ENCODE results near the gene MAGI1.
A peak's percentile ranks its signal among the peaks of the same experiment; 100 is the strongest.

Gene MAGI1

DNA sequence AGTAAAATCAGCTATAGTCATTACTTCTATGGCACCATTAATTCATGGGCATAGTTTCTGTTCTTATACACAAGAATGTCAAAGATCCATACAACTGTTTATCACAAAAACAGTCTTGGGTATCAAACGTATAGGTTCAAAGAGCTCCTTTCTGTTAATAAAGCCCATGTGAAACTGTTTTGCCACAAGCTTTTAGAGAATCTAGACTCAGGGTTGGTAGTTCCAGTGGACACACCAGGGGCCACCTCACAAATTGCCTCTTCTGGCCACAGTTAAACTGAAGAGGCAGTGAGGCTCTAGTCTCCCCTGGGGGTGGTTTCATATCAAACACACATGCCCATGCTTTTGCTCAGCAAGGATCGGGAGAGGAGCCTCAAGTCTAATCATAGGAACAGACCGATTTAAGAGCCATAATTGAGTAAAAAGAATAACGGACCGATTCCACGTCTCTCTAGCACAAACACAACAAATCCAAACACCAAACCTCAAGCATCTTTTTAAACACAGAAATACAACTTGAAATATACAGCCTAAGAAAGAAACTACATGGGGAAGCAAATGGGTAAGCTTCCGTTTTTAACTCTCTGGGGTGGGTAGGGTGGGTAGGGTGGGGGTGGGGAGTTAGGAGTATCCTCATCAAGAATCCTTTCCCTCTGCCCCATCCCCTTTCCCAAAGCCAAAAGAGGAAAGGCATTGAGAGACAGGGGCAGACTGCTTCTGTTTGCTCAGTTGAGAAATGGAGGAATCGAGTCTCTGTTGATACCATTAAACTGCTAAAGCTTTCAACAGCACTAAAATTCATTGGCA is 443.3 kb downstream of the MAGI1 start:
- DNase-seq (ENCODE audit: low read depth), result no peak

DNA sequence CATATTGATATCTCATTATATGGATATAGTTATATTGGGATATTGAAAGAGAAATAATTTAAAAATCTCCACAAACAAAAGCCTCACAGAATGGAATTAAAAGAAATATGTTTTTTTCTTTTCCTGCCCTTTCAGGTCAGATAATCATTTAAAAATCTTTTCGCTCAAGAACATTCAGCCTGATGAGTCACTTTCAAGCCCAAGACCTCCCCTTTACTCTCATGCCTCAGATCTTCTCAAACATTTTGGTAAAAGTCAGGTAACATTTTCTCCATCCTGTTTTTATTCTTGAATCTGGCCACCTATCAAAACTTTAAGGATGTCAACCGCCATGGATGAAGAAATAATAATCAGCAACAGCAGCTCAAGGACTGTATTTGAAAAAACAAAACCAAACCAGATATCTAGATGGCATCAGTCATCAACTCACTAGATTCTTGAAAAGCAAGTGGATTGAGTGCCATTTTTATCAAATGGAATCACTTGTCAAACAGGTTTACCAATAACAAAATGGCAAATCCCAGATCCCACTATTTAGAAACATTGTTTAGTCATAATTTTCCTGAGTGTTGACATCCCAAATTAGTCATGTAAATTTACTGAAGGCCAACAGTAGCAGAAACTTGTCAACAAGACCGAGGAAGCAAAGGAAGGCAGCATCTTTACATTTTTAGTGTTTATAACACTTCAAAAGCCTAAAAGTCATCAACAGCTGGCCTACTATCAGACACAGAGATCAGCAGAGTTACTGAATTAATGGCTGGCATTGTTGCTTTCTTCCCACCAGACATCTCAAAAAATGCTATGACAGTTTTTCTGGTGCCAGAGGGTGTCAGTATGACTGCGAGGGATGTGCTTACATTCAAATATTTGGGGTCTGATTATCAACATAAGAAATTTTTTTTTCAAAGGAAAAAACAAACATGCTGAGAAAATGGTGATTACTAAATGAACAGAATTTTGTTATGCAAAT is 444.7 kb downstream of the MAGI1 start:
- no peak for DNase-seq (ENCODE audit: low read depth)

DNA sequence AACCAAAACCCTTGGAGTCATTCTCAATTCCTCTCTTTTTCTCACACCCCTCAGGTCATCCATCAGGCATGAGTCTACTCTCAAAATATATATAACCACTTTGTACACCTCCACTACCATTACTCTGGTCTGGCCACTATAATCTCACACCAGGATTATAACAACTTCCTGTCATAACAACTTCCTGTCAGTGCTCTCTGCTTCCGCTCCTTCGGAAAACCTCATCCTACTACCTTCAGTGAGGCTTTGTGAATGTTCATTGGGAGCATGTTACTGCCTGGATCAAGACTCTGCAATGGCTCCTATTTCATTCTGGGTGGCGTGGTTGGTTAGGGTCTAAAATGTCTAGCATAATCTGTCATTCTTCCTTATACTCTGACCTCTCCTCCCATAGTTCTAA is 447.4 kb downstream of the MAGI1 start:
- no peak for DNase-seq (ENCODE audit: low read depth)

DNA sequence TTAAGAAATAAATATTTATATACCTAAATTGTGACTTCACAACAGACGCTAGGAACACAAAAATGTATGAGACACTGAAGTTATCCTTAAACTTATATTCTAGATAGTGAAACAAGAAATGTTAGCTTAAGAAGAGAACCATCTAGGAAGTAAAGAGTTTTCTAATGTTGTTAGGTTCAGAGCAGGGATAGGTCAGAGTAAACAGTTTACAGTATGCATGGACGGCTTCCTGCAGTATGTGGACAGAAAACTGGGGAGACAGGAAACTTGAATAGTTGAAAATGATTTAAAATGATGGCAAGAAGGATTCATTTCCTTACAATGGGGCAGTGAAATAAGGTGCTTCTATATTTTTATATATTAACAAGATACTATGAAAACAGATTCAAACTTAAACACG is 449.8 kb downstream of the MAGI1 start:
- DNase-seq (ENCODE audit: low read depth), result no peak

DNA sequence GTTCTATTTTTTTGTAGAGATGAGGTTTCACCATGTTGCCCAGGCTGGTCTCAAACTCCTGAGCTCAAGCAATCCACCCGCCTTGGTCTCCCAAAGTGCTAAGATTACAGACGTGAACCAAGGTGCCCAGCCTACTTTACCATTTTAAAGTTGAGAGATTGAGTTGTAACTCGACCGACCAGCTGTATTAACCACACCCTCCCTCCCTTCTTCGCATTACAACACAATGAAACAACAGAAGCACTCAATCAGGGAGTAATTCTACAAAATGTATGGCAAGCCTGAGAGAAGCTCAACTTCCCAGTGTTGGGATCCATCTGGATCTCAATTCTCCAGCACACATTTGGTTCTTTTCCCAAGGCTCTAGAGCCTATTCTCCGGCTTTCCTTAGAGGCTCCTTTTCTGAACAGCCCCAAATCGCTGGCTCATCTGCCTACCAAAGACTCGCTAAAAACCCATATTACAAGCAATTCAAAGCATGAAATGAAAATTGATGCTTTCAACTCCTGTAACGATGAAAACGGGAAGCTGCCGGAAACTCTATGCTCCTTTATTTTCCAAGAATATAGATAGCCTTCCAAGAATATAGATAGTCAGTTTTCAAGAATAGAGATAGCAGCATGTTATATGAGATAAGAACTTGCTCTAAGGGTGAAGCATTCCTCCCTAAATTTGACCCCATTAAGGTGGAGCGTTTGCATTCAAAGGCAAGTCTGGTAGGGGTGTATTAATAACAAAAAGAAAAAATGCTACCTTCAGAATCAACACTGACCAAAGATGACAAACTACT is 450.9 kb downstream of the MAGI1 start:
- no peak for DNase-seq (ENCODE audit: low read depth)

DNA sequence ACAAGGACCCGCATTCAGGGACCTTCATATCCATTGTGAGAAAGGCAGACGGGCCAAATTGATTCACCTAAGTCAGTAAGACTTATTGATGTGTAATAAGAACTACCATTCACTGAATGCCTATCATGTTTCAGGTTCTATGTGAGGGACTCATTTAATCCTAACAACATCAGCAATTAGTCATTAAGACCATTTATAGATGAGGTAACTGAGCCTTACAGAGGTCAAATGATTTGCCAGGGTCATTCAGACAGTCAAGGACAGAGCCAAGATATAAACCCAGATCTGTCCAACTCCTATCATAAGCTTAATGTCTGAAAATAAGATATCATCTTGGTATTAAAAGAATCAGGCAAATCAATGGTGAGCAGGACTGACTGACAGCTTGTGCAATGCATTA is 453.8 kb downstream of the MAGI1 start:
- DNase-seq (ENCODE audit: low read depth), result no peak

DNA sequence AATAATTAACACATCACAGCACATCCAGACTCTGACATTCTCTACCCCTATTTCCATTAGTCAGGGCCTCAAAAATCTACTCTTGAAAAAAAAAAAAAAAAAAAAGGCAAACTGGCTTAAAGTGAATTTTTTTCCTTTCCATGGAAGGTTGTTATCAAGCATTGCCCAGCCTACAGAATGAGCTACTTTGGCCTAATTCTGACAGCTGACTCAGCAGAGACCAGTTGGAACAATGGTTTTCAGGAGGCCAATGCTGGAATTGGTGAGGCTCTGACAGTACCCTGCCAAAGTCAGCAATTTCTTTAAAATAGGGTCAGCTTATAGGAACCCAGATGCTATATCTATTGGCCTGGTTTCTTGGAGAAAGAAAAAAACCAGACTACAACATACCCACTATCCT is 454.7 kb downstream of the MAGI1 start:
- DNase-seq (ENCODE audit: low read depth), result no peak

DNA sequence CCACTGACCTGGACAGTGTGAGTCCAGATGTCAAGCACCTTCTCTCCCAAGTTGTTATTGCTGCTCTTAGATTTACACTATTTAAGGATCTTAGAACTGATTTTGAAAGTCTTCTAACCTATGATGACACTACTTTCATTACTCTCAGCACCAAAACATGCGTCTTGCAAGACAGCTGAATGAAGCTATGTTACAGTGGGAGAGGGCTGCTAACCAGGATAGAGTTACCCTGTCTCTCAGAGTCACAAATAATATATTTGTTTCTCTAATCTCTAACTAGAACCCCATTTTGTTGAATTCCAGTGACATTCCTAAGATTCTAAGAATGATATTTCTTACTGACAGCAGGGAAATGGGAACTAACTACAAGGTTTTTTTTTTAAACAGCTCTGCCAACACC is 455.5 kb downstream of the MAGI1 start:
- DNase-seq (ENCODE audit: low read depth), result no peak

DNA sequence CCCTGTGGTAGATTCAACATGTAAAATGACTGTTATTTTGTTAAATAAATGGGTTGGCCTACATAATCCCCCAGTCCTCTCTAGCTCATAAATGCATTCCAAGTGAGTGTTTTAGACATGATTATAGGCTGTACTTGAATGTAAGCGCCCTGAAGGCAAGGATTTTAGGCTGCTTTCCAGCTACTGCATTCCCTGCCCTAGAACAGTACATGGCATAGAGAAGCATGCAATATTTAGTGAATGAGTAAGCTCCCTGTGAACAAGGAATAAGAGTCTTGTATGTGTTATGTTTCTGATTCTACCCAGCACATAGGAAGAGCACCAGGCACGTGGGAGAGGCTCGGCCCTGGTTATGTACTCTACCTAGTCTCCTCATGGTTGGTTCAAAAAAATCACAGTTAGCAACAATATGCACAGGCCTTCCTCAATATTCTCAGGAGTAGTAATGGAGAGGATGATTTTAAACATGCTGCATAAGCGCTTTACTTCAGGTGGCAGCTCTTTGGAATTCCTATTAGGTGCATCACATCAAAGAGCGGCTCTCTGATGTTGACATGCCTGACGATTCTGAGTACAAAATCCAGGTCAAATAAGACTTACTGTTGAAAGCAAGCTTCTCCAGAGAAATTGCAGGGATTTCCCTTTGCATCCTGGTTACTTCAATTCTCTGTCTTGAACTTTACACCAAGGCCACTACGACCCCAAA is 456.6 kb downstream of the MAGI1 start:
- DNase-seq (ENCODE audit: low read depth), result peak; percentile 49

DNA sequence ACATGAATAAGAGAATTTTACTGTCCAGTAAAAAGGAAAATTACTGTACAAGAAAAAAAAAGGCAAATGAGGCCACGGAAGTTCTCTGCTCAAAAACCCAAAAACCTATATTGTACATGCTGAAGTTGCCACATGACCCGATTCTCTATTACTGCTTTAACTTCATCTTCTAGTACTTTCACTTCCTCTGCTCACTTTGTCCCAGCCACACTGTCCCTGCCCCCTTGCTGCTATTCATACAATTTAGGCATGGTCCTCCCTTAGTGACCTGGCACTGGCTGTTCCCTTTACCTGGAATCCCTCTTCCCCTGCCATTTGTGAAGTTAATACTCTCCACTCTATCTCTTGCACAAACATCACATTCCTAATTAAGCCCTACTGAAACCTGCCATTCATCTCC is 457.4 kb downstream of the MAGI1 start:
- no peak for DNase-seq (ENCODE audit: low read depth)

DNA sequence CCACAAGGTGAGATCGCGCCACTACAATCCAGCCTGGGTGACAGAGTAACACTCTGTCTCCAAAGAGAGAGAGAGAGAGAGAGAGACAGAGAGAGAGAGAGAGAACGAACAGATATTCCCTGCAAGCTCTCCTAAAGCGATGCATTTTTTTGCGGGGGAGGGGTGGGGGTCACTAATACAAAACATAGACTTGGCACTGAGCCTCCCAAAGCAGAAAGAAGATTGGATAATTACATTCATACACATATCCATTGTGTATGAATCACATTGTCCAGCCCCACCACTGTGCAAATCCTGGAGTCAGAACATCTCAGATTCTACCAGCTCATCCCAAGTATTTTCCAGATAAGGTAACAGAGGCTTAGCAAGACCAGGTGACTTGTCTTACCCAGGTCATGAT is 459.9 kb downstream of the MAGI1 start:
- DNase-seq (ENCODE audit: low read depth), result no peak

DNA sequence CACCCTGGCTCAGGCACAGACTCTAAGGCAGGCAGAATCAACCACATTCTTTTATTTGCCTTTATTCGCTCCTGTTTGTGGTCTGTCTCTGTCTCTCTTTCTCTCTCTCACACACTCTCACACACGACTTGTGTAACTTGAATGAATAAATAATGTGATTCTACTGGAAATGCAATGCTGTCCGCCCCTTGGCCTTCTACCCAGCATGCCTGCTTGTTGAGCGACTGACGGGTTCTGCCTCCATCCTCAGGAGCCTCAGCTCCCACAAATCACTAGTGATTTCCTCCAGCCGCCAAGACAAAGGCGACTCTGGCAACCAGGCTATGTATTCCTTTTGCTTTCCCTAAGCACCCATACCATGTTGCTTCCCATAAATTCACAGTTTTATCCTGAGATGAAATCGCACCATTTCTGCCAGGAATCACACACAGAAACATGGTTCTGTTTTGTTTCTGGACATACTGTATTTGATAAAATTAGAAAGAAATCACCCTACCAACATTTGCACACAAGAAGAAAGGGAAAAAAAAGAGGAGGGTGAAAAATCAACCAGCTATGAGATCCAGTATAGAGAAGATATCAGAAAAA is 460.8 kb downstream of the MAGI1 start:
- no peak for DNase-seq (ENCODE audit: low read depth)

DNA sequence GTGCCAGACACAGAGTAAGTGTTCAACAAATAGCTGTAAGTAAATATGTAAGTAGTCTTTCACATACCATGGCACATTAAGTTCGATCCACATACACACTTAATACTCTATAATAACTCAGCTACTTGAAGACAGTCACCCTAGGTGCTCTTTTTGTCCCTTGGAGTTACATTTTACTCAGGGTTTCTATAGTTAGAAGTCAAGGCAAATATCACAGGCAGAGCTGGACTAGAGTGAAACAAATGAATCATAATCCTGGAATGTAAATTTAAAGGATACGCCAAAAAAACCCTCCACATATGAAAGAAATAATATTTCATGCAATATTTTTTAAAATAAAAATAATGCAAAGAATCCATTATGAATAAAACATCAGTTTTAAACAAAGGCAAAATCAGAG is 461.8 kb downstream of the MAGI1 start:
- peak; percentile 58 for DNase-seq (ENCODE audit: low read depth)

DNA sequence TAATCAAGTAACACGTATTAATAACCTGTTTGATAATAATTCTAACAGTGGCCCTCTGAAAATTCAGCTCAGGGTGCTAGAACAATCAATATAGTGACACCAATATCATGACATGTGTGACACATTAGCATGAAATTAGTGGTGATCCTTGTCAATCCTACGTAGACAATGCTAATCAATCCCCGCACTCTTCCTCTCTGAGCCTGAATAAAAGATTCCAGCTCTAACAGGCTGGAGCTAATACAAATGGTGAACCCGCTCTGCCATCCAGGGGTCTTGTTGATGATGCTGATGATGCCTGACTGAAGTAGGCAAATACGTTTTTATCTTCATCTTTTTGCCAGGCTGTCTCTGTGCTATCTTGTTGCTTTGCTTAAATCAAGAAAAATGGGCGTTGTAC is 462.5 kb downstream of the MAGI1 start:
- DNase-seq (ENCODE audit: low read depth), result no peak

DNA sequence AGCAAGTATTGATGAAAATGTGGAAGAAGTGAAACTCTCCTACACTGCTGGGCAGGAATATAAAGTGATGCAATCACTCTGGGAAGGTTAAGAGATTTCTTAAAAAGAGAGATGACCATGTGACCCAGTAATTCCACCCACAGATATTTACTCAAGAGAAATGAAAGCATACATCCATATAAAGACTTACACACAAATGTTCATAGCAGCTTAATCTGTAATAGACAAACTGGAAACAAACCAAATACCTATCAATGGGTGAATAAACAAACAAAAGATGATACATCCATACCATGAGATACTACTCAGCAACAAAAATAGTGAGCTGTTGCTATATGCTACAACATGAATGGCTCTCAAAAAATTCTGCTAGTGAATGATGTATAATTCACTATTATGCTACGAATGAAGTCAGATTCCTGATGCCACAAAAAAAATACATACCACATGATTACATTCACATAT is 463.3 kb downstream of the MAGI1 start:
- peak; percentile 92 for DNase-seq (ENCODE audit: low read depth)

DNA sequence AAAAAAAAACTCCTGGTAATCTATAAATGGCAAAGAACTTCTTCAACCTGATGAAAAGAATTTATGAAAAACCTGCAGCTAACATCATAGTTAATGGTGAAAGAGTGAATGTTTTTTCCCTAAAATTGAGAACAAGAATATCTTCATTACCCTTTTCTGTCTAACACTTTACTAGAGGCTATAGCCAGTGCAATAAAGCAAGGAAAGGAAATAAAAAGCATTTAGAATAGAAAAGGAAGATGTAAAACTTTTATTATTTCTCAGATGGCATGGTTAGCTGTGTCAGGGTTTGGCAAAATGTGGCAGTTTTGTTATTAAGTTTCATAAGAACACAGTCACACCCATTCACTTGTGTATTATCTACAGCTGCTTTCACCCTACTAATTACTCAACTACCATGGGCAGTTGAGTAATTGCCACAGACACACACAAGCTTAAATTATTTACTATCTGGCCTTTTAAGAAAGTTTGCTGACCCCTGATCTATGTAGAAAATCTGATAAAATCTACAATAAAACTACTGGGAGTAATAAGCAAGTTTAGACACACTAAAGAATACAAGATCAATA is 465.1 kb downstream of the MAGI1 start:
- DNase-seq (ENCODE audit: low read depth), result no peak

DNA sequence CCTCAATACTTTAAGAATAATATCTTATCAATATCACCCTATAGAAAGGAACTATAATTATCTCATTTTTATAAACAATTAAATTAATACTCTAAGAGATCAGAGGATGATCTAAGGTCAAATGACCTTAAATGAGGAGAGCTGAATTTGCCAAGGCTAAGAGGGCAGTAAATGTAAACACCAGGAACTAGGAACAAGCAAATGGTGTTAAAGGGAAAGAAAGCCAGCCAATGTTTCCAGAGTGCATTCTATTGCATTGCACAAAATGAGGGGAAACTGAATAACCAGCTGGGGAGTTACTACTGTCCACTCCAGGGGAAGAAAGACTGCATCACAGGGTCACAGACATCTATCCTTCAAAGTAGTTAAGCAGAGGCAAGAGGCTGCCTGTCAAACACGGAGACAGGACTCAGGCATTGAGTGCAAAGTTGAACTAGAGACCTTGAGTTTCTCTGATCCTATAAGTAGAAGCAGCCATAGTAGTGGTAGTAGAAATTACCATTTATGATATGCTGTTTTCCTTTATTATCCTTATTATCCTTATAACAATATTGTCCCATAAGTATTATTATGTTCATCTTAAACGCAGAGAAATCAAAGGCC is 466.4 kb downstream of the MAGI1 start:
- no peak for DNase-seq (ENCODE audit: low read depth)

DNA sequence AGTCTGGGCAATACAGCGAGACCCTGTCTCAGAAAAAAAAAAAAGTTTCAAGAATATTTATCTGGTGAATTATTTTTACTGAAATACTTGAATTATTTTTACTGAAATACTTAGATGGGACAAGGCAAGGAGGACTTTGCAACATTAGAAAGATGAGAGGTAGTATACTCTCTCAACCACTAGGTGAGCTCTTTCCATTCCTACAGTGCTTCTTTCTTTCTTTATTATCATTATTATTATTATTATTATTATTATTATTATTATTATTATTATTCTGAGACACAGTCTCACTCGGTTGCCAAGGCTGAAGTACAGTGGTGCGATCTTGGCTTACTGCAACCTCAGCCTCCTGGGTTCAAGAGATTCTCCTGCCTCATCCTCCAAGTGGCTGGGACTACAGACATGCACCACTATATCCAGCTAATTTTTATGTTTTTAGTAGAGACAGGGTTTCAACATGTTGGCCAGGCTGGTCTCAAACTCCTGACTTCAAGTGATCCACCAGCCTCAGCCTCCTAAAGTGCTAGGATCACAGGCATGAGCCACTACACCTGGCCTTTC is 468.8 kb downstream of the MAGI1 start:
- no peak for DNase-seq (ENCODE audit: low read depth)

DNA sequence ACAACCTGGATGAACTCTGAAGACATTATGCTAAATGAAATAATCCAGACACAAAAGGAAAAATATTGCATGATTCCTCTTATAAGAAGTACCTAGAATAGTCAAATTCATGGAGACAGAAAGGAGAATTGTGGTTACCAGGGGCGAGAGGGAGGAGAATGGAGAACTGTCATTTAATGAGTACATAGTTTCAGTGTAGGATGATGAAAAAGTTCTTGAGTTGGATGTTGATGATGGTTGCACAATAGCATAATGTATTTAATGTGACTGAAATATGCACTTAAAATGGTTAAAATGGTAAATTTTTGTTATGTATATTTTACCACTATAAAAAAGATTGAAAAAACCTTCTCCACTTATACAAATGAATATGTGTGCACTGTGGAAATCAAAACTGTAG is 469.6 kb downstream of the MAGI1 start:
- DNase-seq (ENCODE audit: low read depth), result no peak

DNA sequence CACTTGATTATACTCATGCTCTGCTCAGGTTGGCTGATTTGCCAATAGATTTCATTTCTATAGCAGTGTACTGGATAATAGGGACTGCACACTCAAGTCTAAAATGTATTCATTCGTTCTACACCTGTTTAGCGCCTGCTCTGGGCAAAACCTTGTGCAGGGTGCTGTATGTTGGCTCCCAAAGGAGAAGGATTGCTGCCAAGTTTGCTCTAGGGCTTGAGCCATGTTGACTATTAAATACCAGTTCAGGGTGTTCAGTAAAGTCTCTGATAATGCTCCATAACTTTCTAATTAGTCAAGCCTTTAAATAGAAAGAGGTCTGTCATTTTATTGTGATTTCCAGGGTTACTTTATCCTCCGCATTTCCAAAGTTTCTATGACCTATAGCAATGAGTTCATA is 470.2 kb downstream of the MAGI1 start:
- DNase-seq (ENCODE audit: low read depth), result no peak

Data from ELR (cell line).